ENCODE data around the gene PLCH2. TPM values are rescaled to one million over a fixed set of nuclear protein-coding genes. Genes with fewer than 3 reads are reported as not detected.
"Not testable (repeated sequence)": the region's sequence is repeated elsewhere in the genome, so short reads cannot be mapped to it uniquely, and the experiment has no call there.

The PLCH2 gene
- total and polyA plus RNA-seq, 2 donors (not counting 1 experiment from before 2014, with no cell fraction given): 20.0 to 34.9 TPM

- no peak overlapping the region for H3K27ac Mint-ChIP-seq
- H3K27ac ChIP-seq (ENCODE audit: low read length in 2 of 2): no peak overlapping the region
- peaks cover 0 to 5% of the 10 kb centered on the region in 2 donors for H3K4me1 ChIP-seq (ENCODE audit: control insufficient read depth in 2 of 2, insufficient read depth in 2 of 2, low read length in 2 of 2)
- H3K27me3 Mint-ChIP-seq: no peaks in the 10 kb centered on the region
- POLR2A ChIA-PET: no interaction called here
- H3K79me2 ChIP-seq (ENCODE audit: control insufficient read depth, insufficient read depth, low read length): no peaks in the 10 kb centered on the region
- no peak overlapping the region for H3K4me3 Mint-ChIP-seq
- no peak overlapping the region for H2AFZ ChIP-seq (ENCODE audit: insufficient read depth, low read depth, low read length, poor library complexity, severe bottlenecking)
- WGBS (ENCODE audit: insufficient coverage): 83% methylated on average over 15 of the region's 15 CpGs
- no peak overlapping the region for H3K9ac ChIP-seq (ENCODE audit: low read length)
- no peaks in the 10 kb centered on the region for H3K9me3 Mint-ChIP-seq (ENCODE audit: insufficient read depth)
- H3K27me3 ChIP-seq (replicated peaks in 1 of 4; ENCODE audit: control extremely low read depth in 1 of 4, control insufficient read depth in 3 of 4, insufficient read depth in 4 of 4, low read length in 3 of 4): peaks cover 0 to 22% (median 8%) of the 10 kb centered on the region in 4 experiments
- H3K9me3 ChIP-seq (ENCODE audit: control extremely low read depth in 1 of 3, control insufficient read depth in 2 of 3, insufficient read depth in 1 of 3, low read length in 2 of 3): no peaks in the 10 kb centered on the region
- no peak overlapping the region for H3K4me3 ChIP-seq (ENCODE audit: control extremely low read depth in 1 of 5, extremely low read depth in 1 of 5, insufficient read depth in 1 of 5, low read depth in 2 of 5, low read length in 4 of 5)
- no peak for DNase-seq
- no peaks in the 10 kb centered on the region for H4K20me1 ChIP-seq (ENCODE audit: control insufficient read depth, insufficient read depth, low read length, poor library complexity, severe bottlenecking)
- no peak for ATAC-seq (ENCODE audit: low read depth)
- intact Hi-C loops (cut with micrococcal nuclease): no loop called here
- H3K4me1 Mint-ChIP-seq: no peaks in the 10 kb centered on the region
- no peak overlapping the region for H3K4me2 ChIP-seq (replicated peaks; ENCODE audit: low read depth, low read length, poor library complexity, severe bottlenecking)
- CTCF ChIA-PET: no interaction called here
- TF ChIP-seq EZH2 (IDR thresholded peaks at IDR 0.05; ENCODE audit: borderline replicate concordance, insufficient read depth, low read depth, low read length, poor library complexity, severe bottlenecking): no peak
- TF ChIP-seq, protein P1, sequence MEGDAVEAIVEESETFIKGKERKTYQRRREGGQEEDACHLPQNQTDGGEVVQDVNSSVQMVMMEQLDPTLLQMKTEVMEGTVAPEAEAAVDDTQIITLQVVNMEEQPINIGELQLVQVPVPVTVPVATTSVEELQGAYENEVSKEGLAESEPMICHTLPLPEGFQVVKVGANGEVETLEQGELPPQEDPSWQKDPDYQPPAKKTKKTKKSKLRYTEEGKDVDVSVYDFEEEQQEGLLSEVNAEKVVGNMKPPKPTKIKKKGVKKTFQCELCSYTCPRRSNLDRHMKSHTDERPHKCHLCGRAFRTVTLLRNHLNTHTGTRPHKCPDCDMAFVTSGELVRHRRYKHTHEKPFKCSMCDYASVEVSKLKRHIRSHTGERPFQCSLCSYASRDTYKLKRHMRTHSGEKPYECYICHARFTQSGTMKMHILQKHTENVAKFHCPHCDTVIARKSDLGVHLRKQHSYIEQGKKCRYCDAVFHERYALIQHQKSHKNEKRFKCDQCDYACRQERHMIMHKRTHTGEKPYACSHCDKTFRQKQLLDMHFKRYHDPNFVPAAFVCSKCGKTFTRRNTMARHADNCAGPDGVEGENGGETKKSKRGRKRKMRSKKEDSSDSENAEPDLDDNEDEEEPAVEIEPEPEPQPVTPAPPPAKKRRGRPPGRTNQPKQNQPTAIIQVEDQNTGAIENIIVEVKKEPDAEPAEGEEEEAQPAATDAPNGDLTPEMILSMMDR (IDR thresholded peaks at IDR 0.05): no peak
- H3K36me3 ChIP-seq (replicated peaks in 1 of 2; ENCODE audit: control extremely low read depth in 1 of 2, control insufficient read depth in 1 of 2, extremely low read depth in 1 of 2, insufficient read depth in 2 of 2, low read length in 1 of 2): no peaks in the 10 kb centered on the region
Observed at GRCh38 chr1:2439369-2439768, 36.7 kb upstream of the PLCH2 start.

DNA sequence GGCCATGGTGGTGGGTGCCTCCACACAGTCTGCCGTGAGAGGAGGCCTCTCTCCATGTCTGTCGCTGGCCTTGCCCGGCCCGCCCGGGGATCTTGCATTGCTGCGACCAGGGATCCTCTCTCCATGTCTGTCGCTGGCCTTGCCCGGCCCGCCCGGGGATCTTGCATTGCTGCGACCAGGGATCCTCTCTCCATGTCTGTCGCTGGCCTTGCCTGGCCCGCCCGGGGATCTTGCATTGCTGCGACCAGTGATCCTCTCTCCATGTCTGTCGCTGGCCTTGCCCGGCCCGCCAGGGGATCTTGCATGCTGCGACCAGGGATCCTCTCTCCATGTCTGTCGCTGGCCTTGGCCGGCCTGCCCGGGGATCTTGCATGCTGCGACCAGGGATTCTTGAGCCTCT, 35.7 kb upstream of the PLCH2 start:
- H3K27ac ChIP-seq (ENCODE audit: low read length in 2 of 2); H4K20me1 ChIP-seq (ENCODE audit: control insufficient read depth, insufficient read depth, low read length, poor library complexity, severe bottlenecking); H2AFZ ChIP-seq (ENCODE audit: insufficient read depth, low read depth, low read length, poor library complexity, severe bottlenecking); H3K9me3 ChIP-seq (ENCODE audit: control extremely low read depth in 1 of 3, control insufficient read depth in 2 of 3, insufficient read depth in 1 of 3, low read length in 2 of 3); H3K4me3 ChIP-seq (ENCODE audit: control extremely low read depth in 1 of 5, extremely low read depth in 1 of 5, insufficient read depth in 1 of 5, low read depth in 2 of 5, low read length in 4 of 5); ATAC-seq (ENCODE audit: low read depth); H3K79me2 ChIP-seq (ENCODE audit: control insufficient read depth, insufficient read depth, low read length); H3K9me3 Mint-ChIP-seq (ENCODE audit: insufficient read depth); POLR2A ChIA-PET; intact Hi-C loops (cut with micrococcal nuclease); H3K4me1 ChIP-seq (ENCODE audit: control insufficient read depth in 2 of 2, insufficient read depth in 2 of 2, low read length in 2 of 2); H3K36me3 ChIP-seq (replicated peaks in 1 of 2; ENCODE audit: control extremely low read depth in 1 of 2, control insufficient read depth in 1 of 2, extremely low read depth in 1 of 2, insufficient read depth in 2 of 2, low read length in 1 of 2); CTCF ChIA-PET; H3K4me2 ChIP-seq (replicated peaks; ENCODE audit: low read depth, low read length, poor library complexity, severe bottlenecking); H3K4me1 Mint-ChIP-seq; DNase-seq; H3K27me3 Mint-ChIP-seq; H3K4me3 Mint-ChIP-seq; H3K27ac Mint-ChIP-seq; H3K9ac ChIP-seq (ENCODE audit: low read length): not testable (repeated sequence)
- H3K27me3 ChIP-seq (replicated peaks in 1 of 4; ENCODE audit: control extremely low read depth in 1 of 4, control insufficient read depth in 3 of 4, insufficient read depth in 4 of 4, low read length in 3 of 4): peaks cover 0 to 27% (median 11%) of the 10 kb centered on the region in 4 experiments
- WGBS (ENCODE audit: insufficient coverage): 97% methylated on average over 16 of the region's 23 CpGs

All from B cell (primary cell).